Activated naive CD4-positive, alpha-beta T cell (primary cell): ENCODE data around the gene ABCF3.

Source experiments
- DNase-seq, 4 experiments: peaks; one replicate each; lab custom pipeline; 2025; lab: John Stamatoyannopoulos, UW

Gene ABCF3

GRCh38 chr3:184168363-184169120 is 17.5 kb upstream of the ABCF3 start:
- no peak for DNase-seq

GRCh38 chr3:184169896-184170875 is 15.8 kb upstream of the ABCF3 start:
- no peak for DNase-seq

- DNase-seq, result no peak
These were observed 14.4 kb upstream of the ABCF3 start for GRCh38 chr3:184171562-184171961.

GRCh38 chr3:184172681-184173373 is 13.2 kb upstream of the ABCF3 start:
- no peak for DNase-seq

- DNase-seq, result no peak
These were observed 12.7 kb upstream of the ABCF3 start for GRCh38 chr3:184173374-184173722.

- no peak for DNase-seq
These were observed 11.7 kb upstream of the ABCF3 start for GRCh38 chr3:184174284-184174645.

GRCh38 chr3:184174646-184175492 is 11.1 kb upstream of the ABCF3 start, which contains the start of gene AP2M1:
AP2M1 (plus strand) TSS chr3:184174855; CDS start chr3:184176994, 2,139 bp downstream.
- DNase-seq, result peak; percentile 88 to 95 (median 90)

GRCh38 chr3:184175506-184175905 is 10.5 kb upstream of the ABCF3 start:
- DNase-seq, result no peak

GRCh38 chr3:184175981-184176376 is 10.0 kb upstream of the ABCF3 start:
- no peak for DNase-seq

GRCh38 chr3:184176377-184177330 is 9.3 kb upstream of the ABCF3 start:
- no peak for DNase-seq

- no peak for DNase-seq
These were observed 8.7 kb upstream of the ABCF3 start for GRCh38 chr3:184177331-184177731.

GRCh38 chr3:184177767-184178306 is 8.2 kb upstream of the ABCF3 start:
- DNase-seq, result no peak

GRCh38 chr3:184178521-184179138 is 7.4 kb upstream of the ABCF3 start:
- no peak for DNase-seq

- no peak for DNase-seq
These were observed 5.8 kb upstream of the ABCF3 start for GRCh38 chr3:184180165-184180564.

GRCh38 chr3:184181596-184181995 is 4.4 kb upstream of the ABCF3 start:
- DNase-seq, result no peak

- DNase-seq, result no peak
These were observed 2.3 kb upstream of the ABCF3 start for GRCh38 chr3:184183679-184184078.

- DNase-seq, result no peak
These were observed 1.3 kb upstream of the ABCF3 start for GRCh38 chr3:184184546-184185230.

GRCh38 chr3:184185461-184186183 is 377 bp upstream of the ABCF3 start:
- DNase-seq, result peak; percentile 99
